Hematopoietic multipotent progenitor cell treated with erythropoietin and hydrocortisone succinate and interleukin-3 and kit ligand, for 17 days (in vitro differentiated cells): ENCODE measurements around the gene REN.

Source experiments
- DNase-seq: peaks from one replicate; pipeline ENCODE4 v3.0.0-alpha.2; 2015; ENCODE audit warnings: low spot score

REN gene

DNA sequence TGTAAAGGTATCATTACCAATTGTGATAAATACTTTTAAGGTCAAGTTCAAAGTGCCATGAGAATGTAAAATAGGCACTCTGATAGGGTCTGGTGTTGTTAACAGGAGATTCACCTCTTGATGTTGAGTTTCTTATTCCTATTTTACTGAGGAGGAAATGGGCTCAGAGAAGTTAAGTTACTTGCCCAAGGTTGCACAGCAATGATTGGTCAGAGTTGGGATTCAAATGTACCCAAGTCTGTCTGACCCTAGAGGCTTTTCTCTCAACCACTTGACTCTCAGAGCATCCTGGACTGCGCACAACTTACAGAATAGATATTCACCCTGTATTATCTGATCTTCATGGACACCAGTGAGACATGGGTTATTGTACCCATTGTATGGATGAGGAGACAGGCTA lies 59.3 kb downstream of the REN start:
- no peak for DNase-seq

DNA sequence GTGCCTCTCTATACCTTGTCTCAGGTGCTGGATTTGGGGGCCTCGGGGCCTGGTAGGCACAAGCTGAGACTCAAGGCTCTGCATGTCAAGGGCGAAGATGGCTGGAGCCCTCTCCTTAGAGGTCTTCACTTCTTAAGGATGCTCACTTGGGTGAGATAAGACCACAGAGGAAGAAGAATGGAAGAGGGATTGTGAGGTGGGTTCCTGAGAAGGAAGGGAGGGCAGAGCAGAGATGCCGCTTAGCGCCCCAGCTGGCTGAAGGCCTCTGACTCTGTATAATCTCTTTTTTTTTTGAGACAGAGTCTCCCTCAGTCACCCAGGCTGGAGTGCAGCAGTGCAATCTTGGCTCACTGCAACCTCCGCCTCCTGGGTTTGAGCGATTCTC lies 61.0 kb downstream of the REN start:
- no peak for DNase-seq
